AG08395 (cell line): Measurements from ENCODE around the gene MINDY4.
A peak's percentile ranks its signal among the peaks of the same experiment; 100 is the strongest.

ENCODE experiments used
- DNase-seq: peaks from one replicate; pipeline ENCODE4 v3.0.0; 2012; ENCODE audit warnings: mixed read lengths, low spot score

Gene MINDY4

DNA sequence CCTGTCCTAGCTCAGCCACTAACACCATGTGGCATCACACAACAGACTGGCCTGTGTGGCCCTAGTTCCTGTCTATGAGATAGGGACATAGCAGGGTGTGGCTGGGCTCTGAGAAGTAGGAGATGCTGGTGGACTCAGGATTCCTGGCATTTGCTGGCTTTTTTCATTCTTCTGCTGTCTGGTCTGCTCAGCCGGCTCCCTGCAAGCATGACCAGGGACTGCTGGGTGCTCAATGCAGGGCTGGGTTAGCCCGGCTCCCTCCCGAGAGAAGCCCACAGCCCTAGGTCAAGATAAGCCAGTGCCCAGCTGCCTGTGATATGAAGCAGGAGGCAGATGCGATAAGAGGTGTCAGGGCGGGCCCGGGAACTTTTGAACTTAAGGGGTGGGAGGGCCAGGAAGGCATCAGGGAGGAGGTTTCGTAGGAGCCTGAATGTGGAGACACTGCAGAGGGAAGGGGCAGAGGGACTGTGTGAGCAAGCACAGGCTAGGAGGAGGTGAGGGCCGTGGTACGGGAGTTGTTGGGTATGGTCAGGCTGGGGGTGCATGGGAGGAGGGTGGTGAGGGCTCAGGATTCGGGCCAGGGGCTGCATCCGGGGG is 143.9 kb downstream of the MINDY4 start:
- DNase-seq, result peak; percentile 56

DNA sequence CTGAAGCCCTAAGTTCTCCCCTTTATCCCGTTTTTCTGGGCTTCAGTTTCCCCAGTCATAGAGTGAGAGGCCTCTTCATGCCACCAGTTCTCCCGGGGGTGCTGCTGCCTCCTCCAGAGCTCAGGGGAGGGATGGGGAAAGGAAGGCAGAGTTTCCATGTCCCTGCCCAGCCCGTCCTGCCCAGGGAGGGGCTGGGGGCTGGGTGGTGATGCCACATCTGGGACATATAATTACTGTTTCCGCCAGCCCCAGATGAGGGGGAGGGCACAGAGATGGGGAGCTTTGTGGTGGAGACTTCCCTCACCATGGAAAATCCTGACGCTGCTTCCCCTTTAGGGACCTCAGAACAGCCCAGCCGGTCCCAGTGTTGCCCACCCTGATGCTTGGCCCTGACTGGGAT is 144.5 kb downstream of the MINDY4 start:
- no peak for DNase-seq

DNA sequence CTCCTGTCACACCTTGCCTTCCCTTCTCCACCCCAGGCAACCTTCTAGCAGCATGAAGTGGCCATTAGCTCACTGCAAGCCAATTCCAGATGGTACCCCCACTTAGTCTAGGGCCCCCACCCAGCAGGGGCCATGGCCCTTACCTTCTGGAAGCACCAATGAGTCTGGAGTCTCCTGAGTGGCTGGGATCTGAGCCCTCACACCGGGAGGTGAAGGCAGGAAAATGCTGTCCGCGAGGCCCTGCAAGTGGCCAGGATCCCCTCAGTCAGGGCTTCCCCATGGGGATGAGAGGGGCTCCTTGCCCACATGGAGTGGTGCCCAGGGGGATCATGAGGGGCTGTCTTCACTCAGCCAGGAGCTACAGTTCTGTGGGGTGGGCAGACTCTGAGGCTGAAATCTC is 145.0 kb downstream of the MINDY4 start:
- no peak for DNase-seq

- no peak for DNase-seq
Measured at GRCh38 chr7:30916767-30917166, 145.6 kb downstream of the MINDY4 start.

GRCh38 chr7:30917216-30917893 is 146.1 kb downstream of the MINDY4 start:
- no peak for DNase-seq

- DNase-seq, result no peak
Measured at GRCh38 chr7:30918676-30919075, 147.5 kb downstream of the MINDY4 start.

GRCh38 chr7:30920021-30920583 is 148.9 kb downstream of the MINDY4 start:
- DNase-seq, result peak; percentile 62

GRCh38 chr7:30920584-30921539 is 149.6 kb downstream of the MINDY4 start:
- peak; percentile 77 for DNase-seq

- no peak for DNase-seq
Measured at GRCh38 chr7:30921540-30922401, 150.6 kb downstream of the MINDY4 start.

DNA sequence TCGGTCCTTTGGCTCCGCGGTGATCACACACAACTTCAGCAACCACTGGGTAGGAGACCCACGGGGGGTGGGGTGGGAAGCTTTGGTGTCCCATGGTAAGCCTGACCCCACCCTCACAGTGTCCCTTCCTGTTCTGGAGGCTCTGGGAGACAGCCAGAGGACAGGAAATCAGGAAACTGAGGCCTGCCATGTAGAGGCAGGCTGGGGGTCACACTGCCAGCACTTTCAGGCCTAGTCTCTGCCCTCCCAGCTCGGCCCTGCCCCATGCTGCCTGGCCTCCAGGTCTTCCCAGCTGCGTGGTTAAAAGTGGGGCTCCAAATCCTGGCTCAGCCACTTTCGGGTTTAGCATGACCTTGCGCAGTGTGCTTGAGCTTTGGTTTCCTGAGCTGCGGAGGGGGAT is 151.4 kb downstream of the MINDY4 start:
- no peak for DNase-seq

DNA sequence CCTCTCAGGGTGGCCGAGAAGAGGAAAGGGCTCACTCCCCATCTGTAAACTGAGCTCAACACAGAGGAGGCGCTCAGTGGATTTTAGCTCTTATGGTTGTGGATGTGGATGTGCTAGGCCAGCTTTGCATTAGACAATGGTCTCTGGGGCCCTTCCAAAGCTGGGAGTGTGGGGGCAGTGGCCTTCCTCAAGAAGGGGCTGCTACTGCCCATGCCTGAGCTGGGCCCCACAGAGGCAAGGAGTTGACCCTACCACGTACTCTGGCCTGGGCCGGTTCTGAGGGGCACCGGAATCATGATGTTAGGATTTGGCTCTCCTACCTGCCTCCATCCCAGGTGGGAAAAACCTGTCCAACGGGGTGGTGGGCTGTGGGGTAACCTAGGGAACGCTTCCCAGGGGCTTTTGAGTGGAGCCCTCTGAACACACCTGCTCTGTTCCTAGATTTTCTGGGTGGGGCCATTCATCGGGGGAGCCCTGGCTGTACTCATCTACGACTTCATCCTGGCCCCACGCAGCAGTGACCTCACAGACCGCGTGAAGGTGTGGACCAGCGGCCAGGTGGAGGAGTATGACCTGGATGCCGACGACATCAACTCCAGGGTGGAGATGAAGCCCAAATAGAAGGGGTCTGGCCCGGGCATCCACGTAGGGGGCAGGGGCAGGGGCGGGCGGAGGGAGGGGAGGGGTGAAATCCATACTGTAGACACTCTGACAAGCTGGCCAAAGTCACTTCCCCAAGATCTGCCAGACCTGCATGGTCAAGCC is 152.0 kb downstream of the MINDY4 start:
- DNase-seq, result no peak

- no peak for DNase-seq
Measured at GRCh38 chr7:30923774-30924413, 152.7 kb downstream of the MINDY4 start.

GRCh38 chr7:30924624-30925023 is 153.4 kb downstream of the MINDY4 start:
- no peak for DNase-seq

DNA sequence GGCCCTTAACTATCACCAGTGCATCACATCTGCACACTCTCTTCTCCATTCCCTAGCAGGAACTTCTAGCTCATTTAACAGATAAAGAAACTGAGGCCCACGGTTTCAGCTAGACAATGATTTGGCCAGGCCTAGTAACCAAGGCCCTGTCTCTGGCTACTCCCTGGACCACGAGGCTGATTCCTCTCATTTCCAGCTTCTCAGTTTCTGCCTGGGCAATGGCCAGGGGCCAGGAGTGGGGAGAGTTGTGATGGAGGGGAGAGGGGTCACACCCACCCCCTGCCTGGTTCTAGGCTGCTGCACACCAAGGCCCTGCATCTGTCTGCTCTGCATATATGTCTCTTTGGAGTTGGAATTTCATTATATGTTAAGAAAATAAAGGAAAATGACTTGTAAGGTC is 153.9 kb downstream of the MINDY4 start:
- no peak for DNase-seq

GRCh38 chr7:30925913-30926312 is 154.7 kb downstream of the MINDY4 start:
- no peak for DNase-seq

- DNase-seq, result no peak
Measured at GRCh38 chr7:30926313-30926712, 155.1 kb downstream of the MINDY4 start.

GRCh38 chr7:30927040-30927439 is 155.8 kb downstream of the MINDY4 start:
- DNase-seq, result no peak

DNA sequence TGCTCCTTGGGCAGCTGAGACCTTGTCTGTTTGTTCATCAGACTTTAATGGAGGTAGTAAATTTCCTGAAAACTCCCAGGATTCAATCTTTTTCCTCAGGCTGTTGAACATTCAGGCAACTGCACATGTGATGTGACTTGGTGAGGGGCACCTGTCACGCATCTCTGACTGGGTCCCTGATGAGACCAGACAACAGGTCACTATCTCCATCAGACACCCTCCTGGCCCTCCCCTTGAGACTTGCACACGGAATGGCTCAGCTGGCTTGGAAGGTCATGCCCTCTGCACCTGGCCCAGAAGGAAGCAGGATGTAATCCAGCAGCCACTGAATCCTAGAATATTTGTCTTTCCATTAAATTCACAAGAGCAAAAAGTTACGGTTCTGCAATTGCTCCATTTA is 156.3 kb downstream of the MINDY4 start:
- no peak for DNase-seq

DNA sequence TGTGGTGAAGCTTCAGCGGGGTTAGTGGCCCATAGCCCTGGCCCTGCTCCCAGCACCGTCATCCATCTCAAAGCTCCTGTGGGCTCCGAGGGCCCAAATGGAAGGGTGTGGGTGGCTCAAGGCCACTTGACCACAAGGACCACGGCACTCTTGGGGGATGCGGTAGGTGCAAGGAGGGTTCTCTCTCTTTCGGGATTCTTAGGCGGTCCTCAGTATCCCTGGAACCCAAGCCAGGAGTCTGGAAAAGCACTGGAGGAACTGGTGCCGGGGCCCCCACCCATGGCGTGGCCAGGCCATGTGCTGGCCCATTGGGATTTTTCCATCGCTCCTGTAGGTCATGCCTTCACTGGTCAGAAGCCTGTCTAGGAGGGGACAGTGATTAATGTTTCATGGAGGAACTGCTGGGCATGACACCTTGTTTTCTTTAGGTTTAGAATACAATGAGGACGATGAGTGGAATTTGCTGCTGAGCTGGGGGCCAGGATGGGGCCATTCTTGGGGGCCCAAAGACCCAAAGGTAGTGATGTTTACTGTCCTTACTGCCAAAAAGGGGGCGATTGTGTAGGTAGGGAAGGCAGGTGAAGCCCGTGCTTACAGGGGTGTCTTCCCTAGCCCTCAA is 157.1 kb downstream of the MINDY4 start:
- no peak for DNase-seq

GRCh38 chr7:30929686-30930085 is 158.5 kb downstream of the MINDY4 start:
- DNase-seq, result no peak
